ENCODE measurements around the gene ARRB2. TPM values are rescaled to one million over a fixed set of nuclear protein-coding genes. Genes with fewer than 3 reads are reported as not detected.

ARRB2 gene
- total RNA-seq, 1 donor from 2014 or later = 33.3 TPM

DNA sequence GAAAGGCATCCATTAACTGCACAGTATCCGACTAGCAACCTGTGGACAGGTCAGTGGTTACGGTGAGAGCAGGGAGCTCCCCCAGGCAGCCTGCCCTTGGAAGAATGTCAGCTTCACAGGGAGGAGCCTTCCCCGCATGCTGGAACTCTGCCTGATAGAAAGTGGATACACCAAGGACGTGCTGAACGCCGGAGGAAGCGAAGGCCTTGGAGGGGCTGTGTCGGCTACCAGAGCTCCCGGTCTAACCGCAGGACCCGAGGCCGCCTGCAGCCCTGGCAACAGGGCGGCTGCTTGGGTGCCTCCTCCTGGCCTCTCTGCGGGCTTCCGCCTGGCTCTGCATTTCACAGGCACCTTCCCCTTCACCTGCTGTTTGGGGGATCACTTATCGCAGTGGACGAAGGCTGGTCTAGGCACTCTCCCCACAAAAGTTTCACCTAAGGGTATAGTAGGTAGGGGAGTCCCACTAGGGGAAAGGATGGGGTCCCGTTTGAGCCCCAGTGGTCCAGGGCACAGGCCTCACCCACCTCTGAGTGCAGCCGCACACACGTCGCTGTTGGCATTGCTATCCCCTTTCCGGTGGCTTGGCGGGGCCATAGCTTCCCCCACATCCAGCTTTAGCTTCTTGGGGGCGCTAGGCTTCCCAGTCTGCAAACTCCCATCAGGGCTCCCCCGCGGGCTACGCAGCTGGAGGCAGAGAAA, 36.3 kb upstream of the ARRB2 start:
- Histone ChIP-seq H3K27ac (no peak overlapping the region), H3K36me3 (no peaks in the 10 kb centered on the region), H3K9ac (no peak overlapping the region), H3K27me3 (no peaks in the 10 kb centered on the region), H3F3A (ENCODE audit: low read depth) (peaks cover 4% of the 10 kb centered on the region), H3K4me2 (no peak overlapping the region), H2AFZ (replicated peaks) (no peak overlapping the region), H3K4me1 (no peaks in the 10 kb centered on the region), H4K20me1 (ENCODE audit: low read depth) (no peaks in the 10 kb centered on the region), H3K79me2 (ENCODE audit: low read depth) (no peaks in the 10 kb centered on the region), H3K4me3 (no peak overlapping the region), H3K9me3 (ENCODE audit: low read depth) (no peaks in the 10 kb centered on the region)
- TF ChIP-seq EZH2 (IDR thresholded peaks at IDR 0.05) = no peak
- TF ChIP-seq, protein P1, sequence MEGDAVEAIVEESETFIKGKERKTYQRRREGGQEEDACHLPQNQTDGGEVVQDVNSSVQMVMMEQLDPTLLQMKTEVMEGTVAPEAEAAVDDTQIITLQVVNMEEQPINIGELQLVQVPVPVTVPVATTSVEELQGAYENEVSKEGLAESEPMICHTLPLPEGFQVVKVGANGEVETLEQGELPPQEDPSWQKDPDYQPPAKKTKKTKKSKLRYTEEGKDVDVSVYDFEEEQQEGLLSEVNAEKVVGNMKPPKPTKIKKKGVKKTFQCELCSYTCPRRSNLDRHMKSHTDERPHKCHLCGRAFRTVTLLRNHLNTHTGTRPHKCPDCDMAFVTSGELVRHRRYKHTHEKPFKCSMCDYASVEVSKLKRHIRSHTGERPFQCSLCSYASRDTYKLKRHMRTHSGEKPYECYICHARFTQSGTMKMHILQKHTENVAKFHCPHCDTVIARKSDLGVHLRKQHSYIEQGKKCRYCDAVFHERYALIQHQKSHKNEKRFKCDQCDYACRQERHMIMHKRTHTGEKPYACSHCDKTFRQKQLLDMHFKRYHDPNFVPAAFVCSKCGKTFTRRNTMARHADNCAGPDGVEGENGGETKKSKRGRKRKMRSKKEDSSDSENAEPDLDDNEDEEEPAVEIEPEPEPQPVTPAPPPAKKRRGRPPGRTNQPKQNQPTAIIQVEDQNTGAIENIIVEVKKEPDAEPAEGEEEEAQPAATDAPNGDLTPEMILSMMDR (IDR thresholded peaks at IDR 0.05) = no peak
- Mint-ChIP-seq H3K4me1 (no peaks in the 10 kb centered on the region), H3K27ac (no peak overlapping the region), H3K4me3 (no peak overlapping the region), H3K36me3 (peaks cover 30% of the 10 kb centered on the region), H3K27me3 (ENCODE audit: insufficient read depth, low read depth) (no peaks in the 10 kb centered on the region), H3K9me3 (no peaks in the 10 kb centered on the region)
- no peak for DNase-seq (ENCODE audit: low spot score)

DNA sequence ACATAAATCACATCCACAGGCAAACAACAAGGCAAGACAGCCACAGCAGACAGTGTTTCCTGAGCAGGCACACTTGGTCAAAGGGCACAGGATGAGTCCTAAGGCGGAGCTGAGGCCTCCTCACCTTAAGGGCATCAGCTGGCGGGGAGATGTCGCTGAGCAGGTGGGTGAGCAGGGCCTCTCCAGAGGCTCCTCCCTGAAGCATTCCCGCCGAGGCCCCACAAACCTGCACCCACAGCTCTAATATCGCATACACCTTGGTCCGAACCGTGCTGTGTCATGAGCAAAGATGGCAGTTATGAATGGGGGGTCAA, 35.8 kb upstream of the ARRB2 start:
- Histone ChIP-seq H3K9me3 (ENCODE audit: low read depth) (no peaks in the 10 kb centered on the region), H3K36me3 (no peaks in the 10 kb centered on the region), H3K4me2 (no peak overlapping the region), H3K27me3 (no peaks in the 10 kb centered on the region), H3K4me3 (no peak overlapping the region), H3F3A (ENCODE audit: low read depth) (peaks cover under 1% of the 10 kb centered on the region), H2AFZ (replicated peaks) (no peak overlapping the region), H3K27ac (no peak overlapping the region), H3K9ac (no peak overlapping the region), H4K20me1 (ENCODE audit: low read depth) (no peaks in the 10 kb centered on the region), H3K79me2 (ENCODE audit: low read depth) (no peaks in the 10 kb centered on the region), H3K4me1 (no peaks in the 10 kb centered on the region)
- DNase-seq (ENCODE audit: low spot score) = no peak
- H3K27me3 Mint-ChIP-seq (ENCODE audit: insufficient read depth, low read depth) = no peaks in the 10 kb centered on the region
- no peaks in the 10 kb centered on the region for H3K9me3 Mint-ChIP-seq
- H3K4me3 Mint-ChIP-seq = no peak overlapping the region
- H3K36me3 Mint-ChIP-seq = peaks cover 32% of the 10 kb centered on the region
- no peak overlapping the region for H3K27ac Mint-ChIP-seq
- H3K4me1 Mint-ChIP-seq = no peaks in the 10 kb centered on the region
- TF ChIP-seq, protein P1 (IDR thresholded peaks at IDR 0.05) = no peak
- TF ChIP-seq EZH2 (IDR thresholded peaks at IDR 0.05) (no peak), EZH2phosphoT487 (IDR thresholded peaks at IDR 0.05) (no peak)

DNA sequence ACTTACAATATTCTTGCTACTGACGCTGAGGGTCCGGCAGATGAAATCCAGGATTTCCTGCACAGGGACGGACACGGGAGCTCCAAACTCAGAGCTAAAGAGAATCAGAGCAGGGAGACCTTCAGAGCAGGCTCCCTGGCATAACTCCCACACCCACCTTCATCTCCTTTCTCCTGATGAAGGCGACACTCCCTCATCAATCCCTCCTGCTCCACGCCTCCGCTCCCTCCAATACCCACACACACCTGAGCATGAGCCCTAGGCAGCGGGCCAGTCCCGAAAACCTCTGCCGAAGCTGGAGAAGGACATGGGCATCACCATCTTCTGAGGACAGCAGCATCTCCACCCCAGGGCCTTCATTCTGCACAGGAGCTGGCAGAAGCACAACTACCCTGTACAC, 34.6 kb upstream of the ARRB2 start:
- Histone ChIP-seq H3K27me3 (no peaks in the 10 kb centered on the region), H3K9me3 (ENCODE audit: low read depth) (no peaks in the 10 kb centered on the region), H3K9ac (no peak overlapping the region), H4K20me1 (ENCODE audit: low read depth) (no peaks in the 10 kb centered on the region), H3K4me3 (no peak overlapping the region), H3K36me3 (no peaks in the 10 kb centered on the region), H3K4me1 (no peaks in the 10 kb centered on the region), H2AFZ (replicated peaks) (no peak overlapping the region), H3F3A (ENCODE audit: low read depth) (no peaks in the 10 kb centered on the region), H3K27ac (no peak overlapping the region), H3K4me2 (no peak overlapping the region), H3K79me2 (ENCODE audit: low read depth) (no peaks in the 10 kb centered on the region)
- peaks cover 28% of the 10 kb centered on the region for H3K36me3 Mint-ChIP-seq
- H3K4me1 Mint-ChIP-seq = no peaks in the 10 kb centered on the region
- no peak overlapping the region for H3K27ac Mint-ChIP-seq
- H3K4me3 Mint-ChIP-seq = peak overlapping the region; percentile 51
- no peaks in the 10 kb centered on the region for H3K27me3 Mint-ChIP-seq (ENCODE audit: insufficient read depth, low read depth)
- H3K9me3 Mint-ChIP-seq = no peaks in the 10 kb centered on the region
- TF ChIP-seq EZH2 (IDR thresholded peaks at IDR 0.05) (no peak), EZH2phosphoT487 (IDR thresholded peaks at IDR 0.05) (no peak)
- TF ChIP-seq, protein P1 (IDR thresholded peaks at IDR 0.05) = no peak
- DNase-seq (ENCODE audit: low spot score) = no peak

All from neural progenitor cell (in vitro differentiated cells).